Measurements from ENCODE around the gene ADCYAP1. TPM values are rescaled to one million over a fixed set of nuclear protein-coding genes. Genes with fewer than 3 reads are reported as not detected.
"Not testable (repeated sequence)": the region's sequence is repeated elsewhere in the genome, so short reads cannot be mapped to it uniquely, and the experiment has no call there.

ADCYAP1 gene
- total and polyA plus RNA-seq, 2 donors (not counting 1 experiment from before 2014, with no cell fraction given) = not detected

- Histone ChIP-seq H3K4me1 (ENCODE audit: control insufficient read depth in 2 of 2, insufficient read depth in 2 of 2, low read length in 2 of 2) (peaks cover 0 to 4% of the 10 kb centered on the region in 2 donors), H2AFZ (ENCODE audit: insufficient read depth, low read depth, low read length, poor library complexity, severe bottlenecking) (peak overlapping the region; percentile 38), H3K79me2 (ENCODE audit: control insufficient read depth, insufficient read depth, low read length) (no peaks in the 10 kb centered on the region), H3K4me2 (replicated peaks; ENCODE audit: low read depth, low read length, poor library complexity, severe bottlenecking) (no peak overlapping the region), H3K27me3 (replicated peaks in 1 of 4; ENCODE audit: control extremely low read depth in 1 of 4, control insufficient read depth in 3 of 4, insufficient read depth in 4 of 4, low read length in 3 of 4) (peaks cover 0 to 2% (median 0%) of the 10 kb centered on the region in 4 experiments), H3K9ac (ENCODE audit: low read length) (no peak overlapping the region), H3K27ac (ENCODE audit: low read length in 2 of 2) (no peak overlapping the region), H3K4me3 (ENCODE audit: control extremely low read depth in 1 of 5, extremely low read depth in 1 of 5, insufficient read depth in 1 of 5, low read depth in 2 of 5, low read length in 4 of 5) (no peak overlapping the region), H3K9me3 (ENCODE audit: control extremely low read depth in 1 of 3, control insufficient read depth in 2 of 3, insufficient read depth in 1 of 3, low read length in 2 of 3) (no peaks in the 10 kb centered on the region), H4K20me1 (ENCODE audit: control insufficient read depth, insufficient read depth, low read length, poor library complexity, severe bottlenecking) (no peaks in the 10 kb centered on the region), H3K36me3 (replicated peaks in 1 of 2; ENCODE audit: control extremely low read depth in 1 of 2, control insufficient read depth in 1 of 2, extremely low read depth in 1 of 2, insufficient read depth in 2 of 2, low read length in 1 of 2) (no peaks in the 10 kb centered on the region)
- ATAC-seq (ENCODE audit: low read depth) = no peak
- POLR2A ChIA-PET = no interaction called here
- no peak overlapping the region for H3K4me3 Mint-ChIP-seq
- intact Hi-C loops (cut with micrococcal nuclease) = loop anchor here (2.0 kb wide), 1 partner anchor 1682 kb away; no protein-coding TSS in a partner anchor
- peak; percentile 50 for DNase-seq
- CTCF ChIA-PET = interaction anchor here (0.8 to 2.0 kb wide), 3 partner anchors 23 to 1678 kb away, joined by 3 to 7 read pairs (median 4); no protein-coding TSS in a partner anchor
- H3K27me3 Mint-ChIP-seq = peaks cover 28% of the 10 kb centered on the region
- TF ChIP-seq CTCF (IDR thresholded peaks at IDR 0.05) (peak; percentile 67), EZH2 (IDR thresholded peaks at IDR 0.05; ENCODE audit: borderline replicate concordance, insufficient read depth, low read depth, low read length, poor library complexity, severe bottlenecking) (no peak)
- no peaks in the 10 kb centered on the region for H3K9me3 Mint-ChIP-seq (ENCODE audit: insufficient read depth)
- no peak overlapping the region for H3K27ac Mint-ChIP-seq
- WGBS (ENCODE audit: insufficient coverage) = 2% methylated on average over 11 of the region's 15 CpGs
- H3K4me1 Mint-ChIP-seq = peaks cover 3% of the 10 kb centered on the region
These were observed 39.8 kb upstream of the ADCYAP1 start for GRCh38 chr18:864872-865273.

- Histone ChIP-seq H3K9ac (ENCODE audit: low read length) (no peak overlapping the region), H3K27me3 (replicated peaks in 1 of 4; ENCODE audit: control extremely low read depth in 1 of 4, control insufficient read depth in 3 of 4, insufficient read depth in 4 of 4, low read length in 3 of 4) (peaks cover 0 to 4% (median 0%) of the 10 kb centered on the region in 4 experiments), H3K4me1 (ENCODE audit: control insufficient read depth in 2 of 2, insufficient read depth in 2 of 2, low read length in 2 of 2) (peaks cover 0 to 4% of the 10 kb centered on the region in 2 donors), H2AFZ (ENCODE audit: insufficient read depth, low read depth, low read length, poor library complexity, severe bottlenecking) (no peak overlapping the region), H3K4me3 (ENCODE audit: control extremely low read depth in 1 of 5, extremely low read depth in 1 of 5, insufficient read depth in 1 of 5, low read depth in 2 of 5, low read length in 4 of 5) (no peak overlapping the region), H3K79me2 (ENCODE audit: control insufficient read depth, insufficient read depth, low read length) (no peaks in the 10 kb centered on the region), H3K4me2 (replicated peaks; ENCODE audit: low read depth, low read length, poor library complexity, severe bottlenecking) (no peak overlapping the region), H3K9me3 (ENCODE audit: control extremely low read depth in 1 of 3, control insufficient read depth in 2 of 3, insufficient read depth in 1 of 3, low read length in 2 of 3) (no peaks in the 10 kb centered on the region), H3K27ac (ENCODE audit: low read length in 2 of 2) (no peak overlapping the region), H3K36me3 (replicated peaks in 1 of 2; ENCODE audit: control extremely low read depth in 1 of 2, control insufficient read depth in 1 of 2, extremely low read depth in 1 of 2, insufficient read depth in 2 of 2, low read length in 1 of 2) (no peaks in the 10 kb centered on the region), H4K20me1 (ENCODE audit: control insufficient read depth, insufficient read depth, low read length, poor library complexity, severe bottlenecking) (no peaks in the 10 kb centered on the region)
- no CpG with 5 or more reads among the region's 3 CpGs for WGBS (ENCODE audit: insufficient coverage)
- no peak for TF ChIP-seq EZH2 (IDR thresholded peaks at IDR 0.05; ENCODE audit: borderline replicate concordance, insufficient read depth, low read depth, low read length, poor library complexity, severe bottlenecking)
- no peak for TF ChIP-seq CTCF (IDR thresholded peaks at IDR 0.05)
- H3K4me1 Mint-ChIP-seq = peaks cover 3% of the 10 kb centered on the region
- intact Hi-C loops (cut with micrococcal nuclease) = no loop called here
- no peak for DNase-seq
- no peak for ATAC-seq (ENCODE audit: low read depth)
- POLR2A ChIA-PET = no interaction called here
- H3K27me3 Mint-ChIP-seq = peaks cover 42% of the 10 kb centered on the region
- H3K9me3 Mint-ChIP-seq (ENCODE audit: insufficient read depth) = peaks cover 4% of the 10 kb centered on the region
- no peak overlapping the region for H3K4me3 Mint-ChIP-seq
- H3K27ac Mint-ChIP-seq = no peak overlapping the region
- CTCF ChIA-PET = no interaction called here
These were observed 37.4 kb upstream of the ADCYAP1 start for GRCh38 chr18:867257-867656.

GRCh38 chr18:873426-873825, 31.2 kb upstream of the ADCYAP1 start:
- Mint-ChIP-seq H3K4me3 (peak overlapping the region; percentile 38), H3K27me3 (peaks cover 22% of the 10 kb centered on the region), H3K4me1 (peaks cover 10% of the 10 kb centered on the region)
- H3K36me3 ChIP-seq (replicated peaks in 1 of 2; ENCODE audit: control extremely low read depth in 1 of 2, control insufficient read depth in 1 of 2, extremely low read depth in 1 of 2, insufficient read depth in 2 of 2, low read length in 1 of 2); intact Hi-C loops (cut with micrococcal nuclease); H3K9me3 Mint-ChIP-seq (ENCODE audit: insufficient read depth); H3K4me1 ChIP-seq (ENCODE audit: control insufficient read depth in 2 of 2, insufficient read depth in 2 of 2, low read length in 2 of 2); H3K79me2 ChIP-seq (ENCODE audit: control insufficient read depth, insufficient read depth, low read length); H3K27ac Mint-ChIP-seq; H3K9me3 ChIP-seq (ENCODE audit: control extremely low read depth in 1 of 3, control insufficient read depth in 2 of 3, insufficient read depth in 1 of 3, low read length in 2 of 3); CTCF ChIA-PET; DNase-seq; ATAC-seq (ENCODE audit: low read depth); H3K4me3 ChIP-seq (ENCODE audit: control extremely low read depth in 1 of 5, extremely low read depth in 1 of 5, insufficient read depth in 1 of 5, low read depth in 2 of 5, low read length in 4 of 5); POLR2A ChIA-PET; H3K27me3 ChIP-seq (replicated peaks in 1 of 4; ENCODE audit: control extremely low read depth in 1 of 4, control insufficient read depth in 3 of 4, insufficient read depth in 4 of 4, low read length in 3 of 4); H2AFZ ChIP-seq (ENCODE audit: insufficient read depth, low read depth, low read length, poor library complexity, severe bottlenecking); H3K27ac ChIP-seq (ENCODE audit: low read length in 2 of 2); H3K9ac ChIP-seq (ENCODE audit: low read length); H4K20me1 ChIP-seq (ENCODE audit: control insufficient read depth, insufficient read depth, low read length, poor library complexity, severe bottlenecking): not testable (repeated sequence)
- peak overlapping the region; percentile 46 for H3K4me2 ChIP-seq (replicated peaks; ENCODE audit: low read depth, low read length, poor library complexity, severe bottlenecking)
- no CpG with 5 or more reads among the region's 3 CpGs for whole genome bisulfite sequencing (ENCODE audit: insufficient coverage)

Measured in B cell (primary cell).